Pancreas (tissue), 10 donors: ENCODE data around the gene TNIK. TPM values are rescaled to one million over a fixed set of nuclear protein-coding genes. Genes with fewer than 3 reads are reported as not detected.

Experiments
- ATAC-seq, 4 donors: fragments of 200-7000 bp; cut with Tn5 transposase; one replicate each; pipeline versions ENCODE4 v1.8.0 to v1.9.1; 2020; ENCODE audit warnings: mild to moderate bottlenecking in 4 of 4, moderate library complexity in 4 of 4
- DNase-seq, 6 donors: peaks; one replicate each; pipeline ENCODE4 v3.0.0-alpha.2; 2020
- FAIRE-seq: peaks from 2 replicates; lab custom pipeline; 2012; peaks lifted over from hg19 to GRCh38; lab: Jason Lieb, UNC
- H3K27ac ChIP-seq, 4 donors: fragments of 200-600 bp; sonication (generic); 1 replicate in 3 of 4; 2 replicates in 1 of 4; pipeline versions ENCODE4 v1.5.0 to v1.8.0; 2020
- H3K27me3 ChIP-seq, 4 donors: fragments of 200-600 bp; one replicate each; pipeline ENCODE4 v1.8.0; 2021
- H3K36me3 ChIP-seq, 3 donors: fragments of 200-600 bp; sonication (generic) in 1 of 3; one replicate each; pipeline versions ENCODE4 v1.5.0 to v1.8.0; 2020 to 2021
- H3K4me1 ChIP-seq, 3 donors: fragments of 200-600 bp; one replicate each; pipeline ENCODE4 v1.8.0; 2021
- H3K4me3 ChIP-seq, 4 donors: fragments of 200-600 bp; sonication (generic) in 2 of 4; one replicate each; pipeline versions ENCODE4 v1.5.0 to v1.8.0; 2020 to 2021
- H3K9me3 ChIP-seq, 4 donors: fragments of 200-600 bp; one replicate each; pipeline ENCODE4 v1.8.0; 2021
- CTCF ChIP-seq, 4 donors: fragments of 200-600 bp; sonication (generic) in 3 of 4; IDR thresholded peaks; one replicate each; pipeline versions ENCODE4 v1.5.0 to v1.8.0; 2021; ENCODE audit warnings: antibody characterized with exemption in 4 of 4
- WGBS, 2 donors: extraction: QIAGEN DNeasy Blood & Tissue Kit; methylation state at CpG; one replicate each; pipeline ENCODE4 v1.1.7; 2013; 5-methylcytosine and 5-hydroxymethylcytosine counted together
- intact Hi-C, 3 donors: fragments of 100-400 bp; cut with DNase I; formaldehyde crosslinking; loops; one replicate each; pipeline versions ENCODE4 v1.11.1 to v1.14.2; 2022
- polyA plus RNA-seq, 2 donors: library from polyadenylated mRNA; stranded (reverse); fragments of 200-250 nt; gene quantifications; one replicate each; pipeline ENCODE4 v1.2.3, GENCODE V29; 2013
- total RNA-seq, 6 donors: library from RNA; stranded (reverse); fragmentation: NEBNext Ultra II Directional in 4 of 6; extraction: Animal tissue kit (Norgen Biotek cat#: 25700) in 4 of 6; gene quantifications; one replicate each; pipeline versions ENCODE4 v1.2.1 to v1.2.4, GENCODE V29; 2021 to 2023
- donor health status: healthy with polysubstance abuse.
- donor health status: DM: no; HTN: no; CAD: no; lungs with moderate emphysema.
- donor health status: DM: no; HTN: no; CAD: no.
- donor health status: control.
- donor health status: control.
- donor health status: Bipolar disorder and iron deficiency.
- donor health status: DM: yes; HTN: yes; CAD: no.
- donor health status: DM: no; HTN: no; CAD: no.
- donor health status: DM: no; HTN: no; CAD: no.
- donor health status: DM: yes; HTN: yes; CAD: no.

TNIK gene
- total and polyA plus RNA-seq, 8 donors, result 3.5 to 13.6 (median 5.8) TPM

- no peak for TF ChIP-seq CTCF (IDR thresholded peaks at IDR 0.05)
- DNase-seq (peak in 1 of 6 donors; percentile 23), ATAC-seq (peak; percentile 24 to 68 (median 64)), FAIRE-seq (no peak)
- Histone ChIP-seq H3K36me3 (no peaks in the 10 kb centered on the region), H3K4me1 (no peaks in the 10 kb centered on the region), H3K9me3 (no peaks in the 10 kb centered on the region), H3K27me3 (no peaks in the 10 kb centered on the region), H3K27ac (peak overlapping the region in 2 of 4 donors; percentile 38 to 57), H3K4me3 (peak overlapping the region in 1 of 4 donors; percentile 28)
- 67 to 68% methylated on average over 8 of the region's 8 CpGs for WGBS, 2 donors
- intact Hi-C loops, result no loop called here
Observed at GRCh38 chr3:171028779-171029232, 431.4 kb downstream of the TNIK start.

GRCh38 chr3:171028025-171028778, 432.0 kb downstream of the TNIK start:
- WGBS, 2 donors, result 22 to 29% methylated on average over 39 of the region's 39 CpGs
- peak in 4 of 6 donors; percentile 26 to 37 (median 31) for DNase-seq

GRCh38 chr3:171026597-171027293, 433.5 kb downstream of the TNIK start, which contains the start of gene SLC2A2:
Gene SLC2A2, minus strand, starts transcription at chr3:171026720. Its CDS starts 50 bp downstream, at chr3:171026670.
- Histone ChIP-seq H3K27ac (peak within 1 kb of the TSS in 1 of 4 donors; percentile 18), H3K27me3 (no peaks in the 10 kb centered on the region), H3K4me1 (no peaks in the 10 kb centered on the region), H3K4me3 (no peak within 1 kb of the TSS), H3K9me3 (no peaks in the 10 kb centered on the region), H3K36me3 (no peaks in the 10 kb centered on the region)
- no peak for FAIRE-seq
- intact Hi-C loops, result no loop called here
- TF ChIP-seq CTCF (IDR thresholded peaks at IDR 0.05), result no peak
- WGBS, 2 donors, result 51 to 59% methylated on average over 4 of the region's 4 CpGs
- peak; percentile 46 to 69 (median 62) for ATAC-seq
- no peak for DNase-seq

More at GRCh38 chr3:171028025-171028778, 432.0 kb downstream of the TNIK start:
- ATAC-seq, result peak; percentile 54 to 75 (median 72)
- Histone ChIP-seq H3K36me3 (no peaks in the 10 kb centered on the region), H3K4me1 (no peaks in the 10 kb centered on the region), H3K27ac (peak overlapping the region in 2 of 4 donors; percentile 38 to 57), H3K9me3 (no peaks in the 10 kb centered on the region), H3K27me3 (no peaks in the 10 kb centered on the region), H3K4me3 (peak overlapping the region in 2 of 4 donors; percentile 5 to 28)
- no peak for FAIRE-seq
- intact Hi-C loops, result no loop called here
- TF ChIP-seq CTCF (IDR thresholded peaks at IDR 0.05), result no peak

GRCh38 chr3:171023566-171023965, 436.6 kb downstream of the TNIK start:
- Histone ChIP-seq H3K4me3 (no peak overlapping the region), H3K4me1 (peaks cover 0 to 1% (median 1%) of the 10 kb centered on the region in 3 donors), H3K36me3 (no peaks in the 10 kb centered on the region), H3K27me3 (no peaks in the 10 kb centered on the region), H3K9me3 (no peaks in the 10 kb centered on the region), H3K27ac (no peak overlapping the region)
- FAIRE-seq (no peak), ATAC-seq (no peak), DNase-seq (no peak)
- no peak for TF ChIP-seq CTCF (IDR thresholded peaks at IDR 0.05)
- intact Hi-C loops, result no loop called here
